HepG2 (cell line): ENCODE measurements around the gene MYO5B. TPM values are rescaled to one million over a fixed set of nuclear protein-coding genes. Genes with fewer than 3 reads are reported as not detected.

Experiments
- GMEB2 ChIP-seq: IDR thresholded peaks from 2 replicates; pipeline ENCODE4 v1.6.1; 2016; ENCODE audit warnings: missing biosample characterization, missing genetic modification reagents, low read depth
- RERE ChIP-seq: IDR thresholded peaks from 2 replicates; pipeline ENCODE4 v1.6.1; 2016; ENCODE audit warnings: low read depth, missing genetic modification reagents, missing compliant biosample characterization
- ZFP36L1 ChIP-seq: sonication (generic); formaldehyde crosslinking; IDR thresholded peaks from 2 replicates; pipeline ENCODE4 v1.8.0; 2022; ENCODE audit warnings: mild to moderate bottlenecking, missing genetic modification reagents, moderate library complexity
- ZNF607 ChIP-seq: sonication (generic); formaldehyde crosslinking; IDR thresholded peaks from 2 replicates; pipeline ENCODE4 v1.5.1; 2020; ENCODE audit warnings: missing genetic modification reagents, mild to moderate bottlenecking, borderline replicate concordance
- ZNF775 ChIP-seq: sonication (generic); formaldehyde crosslinking; IDR thresholded peaks from 2 replicates; pipeline ENCODE4 v1.4.0; 2020; ENCODE audit warnings: missing genetic modification reagents, mild to moderate bottlenecking, moderate library complexity, borderline replicate concordance
- ZSCAN9 ChIP-seq: IDR thresholded peaks from 2 replicates; pipeline ENCODE4 v1.6.1; 2016; ENCODE audit warnings: borderline replicate concordance
- polyA plus RNA-seq, 8 experiments: library from polyadenylated mRNA; depleted of rRNA in 3 of 8; stranded (reverse) in 7 of 8; unstranded in 1 of 8; fragments of >200 nt; fragmentation: Illumina TruSeq in 4 of 8; extraction: Trizol in 4 of 8; gene quantifications; 2 replicates each; pipeline versions ENCODE4 v1.2.1 to v1.2.3, GENCODE V29; 2011 to 2016; ENCODE audit warnings: low read depth in 4 of 8, missing spikeins in 1 of 8, mixed read lengths in 1 of 8; ENCODE audit not compliant: insufficient read depth in 1 of 8
- total RNA-seq, 5 experiments: library from RNA; depleted of rRNA; stranded (reverse); fragments of >200 nt; fragmentation: Illumina TruSeq; extraction: Trizol; gene quantifications; 2 replicates each; pipeline ENCODE4 v1.2.3, GENCODE V29; 2016; ENCODE audit warnings: low read depth in 1 of 5

Gene MYO5B
- total and polyA plus RNA-seq, 2 of the 13 experiments (the other 11 are each of a cell fraction or from before 2014, with no cell fraction given): 13.1 to 24.0 TPM

- TF ChIP-seq GMEB2 (no peak), ZNF775 (no peak), ZFP36L1 (CRISPR knock-in tag) (no peak), ZSCAN9 (CRISPR knock-in tag) (no peak), ZNF607 (CRISPR knock-in tag) (no peak), RERE (CRISPR knock-in tag) (no peak)
Observed at GRCh38 chr18:49879271-49879580, 315.7 kb downstream of the MYO5B start (continued).
